HG02642 (cell line): ENCODE data around the gene ALDH3B1.

ENCODE experiments used
- ATAC-seq: cut with Tn5 transposase; IDR thresholded peaks from one replicate; pipeline ENCODE4 v1.9.1; 2021; ENCODE audit warnings: mild to moderate bottlenecking; ENCODE audit not compliant: unreplicated experiment, poor library complexity

The ALDH3B1 gene

DNA sequence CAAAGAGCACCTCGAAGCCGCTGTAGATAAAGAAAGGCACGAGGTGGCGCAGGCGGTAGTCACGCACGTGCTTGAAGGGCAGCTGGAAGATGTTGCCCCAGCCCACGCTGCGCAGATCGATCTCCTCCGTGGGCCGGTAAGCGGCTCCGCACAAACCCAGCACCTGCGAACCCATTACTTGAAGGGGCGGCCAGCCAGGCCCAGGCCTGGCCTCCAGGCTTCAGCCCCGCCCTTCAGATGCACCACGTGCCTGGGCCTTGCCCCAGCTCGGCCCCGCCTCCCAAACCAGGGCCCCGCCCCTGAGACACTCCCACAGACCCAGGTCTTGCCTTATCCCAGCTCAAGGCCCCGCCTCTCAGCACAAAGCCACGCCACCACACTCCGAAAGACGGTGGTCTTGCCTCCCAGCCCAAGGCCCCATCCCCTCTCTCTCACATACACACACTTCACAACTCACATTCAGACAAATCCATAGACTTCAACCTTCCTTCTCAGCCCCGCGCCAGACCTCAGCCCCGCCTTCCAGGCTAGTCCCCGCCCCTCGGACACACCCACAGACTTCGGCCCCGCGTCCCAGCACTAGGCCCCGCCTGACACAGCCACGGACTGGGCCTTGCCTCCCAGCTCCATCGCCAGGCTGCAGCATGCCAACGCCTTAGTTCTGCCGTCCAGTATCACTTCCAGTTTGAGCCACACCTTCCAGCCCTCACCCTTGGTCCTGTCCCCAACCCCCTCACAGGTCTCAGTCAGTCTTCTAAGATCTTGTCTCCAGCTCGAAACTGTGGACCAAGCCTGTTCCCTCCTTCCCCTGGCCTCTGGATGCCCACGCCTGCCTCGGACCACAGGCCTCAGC lies 13.3 kb upstream of the ALDH3B1 start:
- ATAC-seq: no peak

- ATAC-seq: no peak
Observed at GRCh38 chr11:67997475-67997921, 12.6 kb upstream of the ALDH3B1 start.

GRCh38 chr11:67998150-67999045 lies 11.7 kb upstream of the ALDH3B1 start:
- ATAC-seq: no peak

GRCh38 chr11:67999201-67999629 lies 10.9 kb upstream of the ALDH3B1 start:
- no peak for ATAC-seq

DNA sequence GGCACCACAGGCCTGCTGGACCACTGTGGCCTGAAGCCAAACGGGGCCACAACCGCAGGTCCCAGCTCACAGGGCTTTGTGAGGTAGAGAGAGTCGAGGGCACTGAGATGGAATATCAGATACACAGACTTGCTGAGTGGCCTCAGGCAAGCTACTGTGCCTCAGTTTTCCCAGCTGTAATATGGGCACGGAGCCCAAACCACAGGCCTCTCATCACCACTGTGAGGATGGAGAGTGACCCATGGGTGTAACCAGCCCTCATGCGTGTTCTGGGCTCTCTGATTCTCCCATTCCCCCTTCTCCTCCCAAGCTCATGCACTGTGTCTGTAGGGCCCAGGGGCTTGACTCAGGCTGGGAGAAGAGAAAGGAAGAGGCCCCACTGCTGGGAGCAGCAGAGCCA lies 10.4 kb upstream of the ALDH3B1 start:
- ATAC-seq: no peak

- ATAC-seq: peak; percentile 12
Observed at GRCh38 chr11:68002575-68002937, 7.6 kb upstream of the ALDH3B1 start.

DNA sequence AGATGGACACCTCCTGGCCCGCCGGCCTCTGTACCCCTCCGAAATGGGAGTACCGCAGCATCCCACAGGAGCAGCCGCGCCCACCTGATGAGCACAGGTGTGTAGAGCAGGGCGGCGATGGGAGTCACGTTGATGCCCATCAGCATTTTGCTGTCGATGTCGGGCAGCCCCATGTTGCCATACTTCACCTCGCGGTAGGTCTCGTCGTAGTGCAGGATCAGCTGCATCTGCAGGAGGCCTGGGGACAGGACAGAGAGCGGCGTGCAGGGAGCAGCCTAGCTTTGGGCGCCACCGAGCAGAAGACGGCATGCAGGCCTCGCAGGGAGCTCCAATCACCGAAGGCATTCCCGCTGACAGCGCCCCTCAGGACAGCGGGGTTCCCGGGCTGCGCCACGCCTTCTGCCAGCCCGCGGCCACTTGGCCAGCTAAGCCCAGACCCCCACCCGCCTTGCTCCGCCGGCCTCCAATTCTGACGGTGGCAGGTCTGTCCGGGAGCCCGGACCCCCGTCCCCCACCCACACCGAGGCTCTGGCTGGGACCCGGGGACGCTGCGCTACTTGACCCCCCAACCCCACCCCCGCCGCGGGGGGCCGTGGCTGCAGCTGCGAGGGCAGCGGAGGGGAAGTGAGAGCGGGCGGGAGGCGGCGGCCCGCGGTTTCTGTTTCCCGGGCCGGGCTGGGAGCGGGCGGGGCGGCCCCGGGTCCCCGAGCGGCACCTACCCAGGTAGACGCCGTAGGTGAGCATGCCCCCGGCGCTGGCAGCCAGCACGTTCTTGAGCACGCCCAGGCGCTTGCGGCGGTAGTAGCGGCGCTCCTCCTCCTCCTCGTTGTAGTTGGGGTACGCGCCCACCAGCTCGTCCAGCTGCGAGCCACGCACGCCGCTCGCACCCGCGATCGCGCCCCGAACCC lies 6.9 kb upstream of the ALDH3B1 start:
- peak; percentile 41 for ATAC-seq

GRCh38 chr11:68003846-68004550 lies 6.1 kb upstream of the ALDH3B1 start, which contains the start of gene UNC93B1:
UNC93B1 (minus strand) TSS chr11:68004097; CDS start chr11:68004043, 54 bp downstream.
- ATAC-seq: peak; percentile 60

DNA sequence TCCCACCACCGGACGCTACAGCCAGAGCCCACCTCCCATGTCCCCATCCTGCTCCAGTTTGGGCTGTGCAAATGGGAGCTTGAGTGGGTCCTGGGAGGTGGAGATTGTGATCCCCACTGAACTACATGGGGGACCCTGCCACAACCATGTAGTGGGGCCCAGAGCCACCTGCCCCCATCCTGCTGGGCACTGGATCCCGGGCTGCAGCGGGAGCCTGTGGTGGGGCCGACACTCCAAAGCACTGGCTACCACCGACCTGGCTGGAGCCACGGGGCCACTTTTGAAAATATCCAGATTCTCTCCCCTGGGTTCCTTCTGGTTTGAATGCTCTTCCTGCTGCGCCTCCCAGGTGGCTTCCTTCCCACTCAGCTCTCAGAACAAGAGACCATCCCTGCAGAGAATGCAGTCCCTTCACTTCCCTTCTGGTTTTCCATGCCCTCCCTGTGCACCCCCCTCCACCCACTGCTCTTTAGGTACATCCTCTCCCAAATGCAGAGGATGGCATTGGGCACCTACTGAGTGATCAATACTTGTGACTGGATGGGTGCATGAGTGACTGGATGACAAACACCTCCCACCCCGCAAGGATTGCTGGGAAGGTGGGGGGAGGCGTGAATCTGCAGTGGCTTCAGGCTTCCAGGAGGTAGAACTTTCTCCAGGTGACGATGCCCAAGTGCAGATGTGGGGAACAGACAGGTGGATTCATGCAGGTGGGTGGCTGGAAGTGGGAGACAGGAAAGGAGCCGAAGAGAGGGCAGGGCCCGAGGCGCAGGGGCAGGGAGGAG lies 5.4 kb upstream of the ALDH3B1 start:
- ATAC-seq: no peak

GRCh38 chr11:68006606-68007166 lies 3.4 kb upstream of the ALDH3B1 start:
- no peak for ATAC-seq

DNA sequence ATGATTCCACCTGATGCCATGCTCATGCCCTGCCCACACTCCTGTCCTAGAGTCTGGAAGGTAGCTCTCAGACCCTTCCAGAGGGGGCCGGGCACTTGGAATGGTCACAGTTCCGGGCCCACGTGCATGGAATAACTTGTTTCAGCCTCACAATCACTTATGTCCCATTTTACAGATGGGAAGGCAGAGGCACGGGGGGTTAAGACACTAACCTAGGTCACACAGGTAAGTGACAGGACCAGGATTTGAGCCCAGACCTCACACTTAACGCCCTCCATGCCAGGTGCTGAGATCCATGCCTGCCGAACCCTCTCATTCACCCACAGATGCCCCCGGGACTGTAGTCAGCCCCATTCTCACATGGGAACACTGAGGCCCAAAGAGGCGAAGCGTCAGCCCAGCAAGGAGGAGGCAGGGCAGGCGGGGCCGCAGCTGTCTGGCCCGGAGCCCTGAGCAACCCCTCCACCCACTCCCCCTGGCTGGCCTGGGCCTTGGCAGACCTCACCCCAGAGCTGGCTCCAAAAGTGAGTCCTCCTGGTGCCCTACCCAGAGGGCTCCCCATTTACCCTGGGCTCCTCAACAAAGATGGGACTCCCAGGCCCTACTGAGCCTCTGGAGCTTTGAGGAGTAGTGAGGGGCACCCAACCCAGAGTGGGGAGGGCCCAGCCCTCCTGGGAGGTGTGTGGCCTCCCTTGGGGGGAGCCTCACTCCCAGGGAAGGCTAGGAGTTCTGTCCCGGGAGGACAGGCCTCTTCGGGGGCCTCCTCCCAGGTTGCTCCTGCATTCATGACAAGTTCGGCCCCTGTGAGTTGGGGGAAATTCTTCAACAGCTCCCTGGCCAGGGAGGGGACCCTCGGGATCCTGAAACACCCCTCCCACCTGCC lies 2.4 kb upstream of the ALDH3B1 start:
- ATAC-seq: no peak

GRCh38 chr11:68008381-68009337 lies 1.5 kb upstream of the ALDH3B1 start:
- ATAC-seq: no peak

GRCh38 chr11:68009391-68010089 lies 587 bp upstream of the ALDH3B1 start:
- no peak for ATAC-seq

GRCh38 chr11:68011051-68011943 lies 1.2 kb downstream of the ALDH3B1 start:
- no peak for ATAC-seq
